Activated B cell treated with CpG ODN at 0.5 μM for 24 hours (primary cell): ENCODE measurements around the gene ST6GALNAC2. TPM values are rescaled to one million over a fixed set of nuclear protein-coding genes. Genes with fewer than 3 reads are reported as not detected.

ENCODE experiments used
- ATAC-seq: fragments of 200-7000 bp; cut with Tn5 transposase; one replicate; pipeline ENCODE4 v1.10.0; 2021; ENCODE audit warnings: low read depth, mild to moderate bottlenecking, moderate library complexity
- CTCF ChIA-PET: fragments of 350-600 bp; sonication (Branson Sonifier 250); formaldehyde crosslinking; loops from one replicate; lab custom pipeline; 2021; ENCODE audit warnings: antibody characterized with exemption; lab: Charles Lee
- POLR2A ChIA-PET: fragments of 350-600 bp; sonication (Branson Sonifier 250); formaldehyde crosslinking; loops from one replicate; lab custom pipeline; 2021; ENCODE audit warnings: antibody characterized with exemption; lab: Charles Lee
- DNase-seq: peaks from one replicate; pipeline ENCODE4 v3.0.0; 2022
- H3K27ac Mint-ChIP-seq: one replicate; pipeline ENCODE4 v1.8.0; 2020; ENCODE audit warnings: mixed read lengths
- H3K27me3 Mint-ChIP-seq: one replicate; pipeline ENCODE4 v1.8.0; 2021; ENCODE audit warnings: mixed read lengths
- H3K36me3 Mint-ChIP-seq: one replicate; pipeline ENCODE4 v1.8.0; 2021; ENCODE audit warnings: low read depth, mixed read lengths
- H3K4me1 Mint-ChIP-seq: one replicate; pipeline ENCODE4 v1.8.0; 2021; ENCODE audit warnings: mixed read lengths
- H3K4me3 Mint-ChIP-seq: one replicate; pipeline ENCODE4 v1.8.0; 2020; ENCODE audit warnings: mild to moderate bottlenecking, mixed read lengths
- H3K9me3 Mint-ChIP-seq: one replicate; pipeline ENCODE4 v1.8.0; 2020; ENCODE audit warnings: mixed read lengths
- intact Hi-C: fragments of 100-400 bp; cut with micrococcal nuclease; formaldehyde crosslinking; loops from one replicate; pipeline ENCODE4 v1.15.1; 2024
- total RNA-seq: library from RNA; stranded (reverse); gene quantifications from 2 replicates; pipeline ENCODE4 v1.2.3, GENCODE V29; 2022
- TF ChIP-seq, protein P1 (sequence below): fragments of 200-600 bp; IDR thresholded peaks from one replicate; pipeline ENCODE4 v1.8.0; 2022; ENCODE audit warnings: antibody characterized with exemption, mild to moderate bottlenecking

Gene ST6GALNAC2
- total RNA-seq, 1 donor from 2014 or later = not detected

GRCh38 chr17:76537578-76538280, 47.9 kb downstream of the ST6GALNAC2 start, which contains the start of gene CYGB:
Gene CYGB, minus strand, starts transcription at chr17:76537709. Its CDS starts 167 bp downstream, at chr17:76537542.
- CTCF ChIA-PET = interaction anchor here (1.6 kb wide), 1 partner anchor 9 kb away, joined by 8 read pairs; no protein-coding TSS in a partner anchor
- Mint-ChIP-seq H3K4me1 (peaks cover 24% of the 10 kb centered on the region), H3K4me3 (peak within 1 kb of the TSS; percentile 59), H3K27ac (no peak within 1 kb of the TSS), H3K27me3 (peaks cover 16% of the 10 kb centered on the region), H3K9me3 (no peaks in the 10 kb centered on the region), H3K36me3 (no peaks in the 10 kb centered on the region)
- DNase-seq = no peak
- TF ChIP-seq, protein P1, sequence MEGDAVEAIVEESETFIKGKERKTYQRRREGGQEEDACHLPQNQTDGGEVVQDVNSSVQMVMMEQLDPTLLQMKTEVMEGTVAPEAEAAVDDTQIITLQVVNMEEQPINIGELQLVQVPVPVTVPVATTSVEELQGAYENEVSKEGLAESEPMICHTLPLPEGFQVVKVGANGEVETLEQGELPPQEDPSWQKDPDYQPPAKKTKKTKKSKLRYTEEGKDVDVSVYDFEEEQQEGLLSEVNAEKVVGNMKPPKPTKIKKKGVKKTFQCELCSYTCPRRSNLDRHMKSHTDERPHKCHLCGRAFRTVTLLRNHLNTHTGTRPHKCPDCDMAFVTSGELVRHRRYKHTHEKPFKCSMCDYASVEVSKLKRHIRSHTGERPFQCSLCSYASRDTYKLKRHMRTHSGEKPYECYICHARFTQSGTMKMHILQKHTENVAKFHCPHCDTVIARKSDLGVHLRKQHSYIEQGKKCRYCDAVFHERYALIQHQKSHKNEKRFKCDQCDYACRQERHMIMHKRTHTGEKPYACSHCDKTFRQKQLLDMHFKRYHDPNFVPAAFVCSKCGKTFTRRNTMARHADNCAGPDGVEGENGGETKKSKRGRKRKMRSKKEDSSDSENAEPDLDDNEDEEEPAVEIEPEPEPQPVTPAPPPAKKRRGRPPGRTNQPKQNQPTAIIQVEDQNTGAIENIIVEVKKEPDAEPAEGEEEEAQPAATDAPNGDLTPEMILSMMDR = no peak
- POLR2A ChIA-PET = interaction anchor here (2.3 kb wide), 1 partner anchor 10 kb away, joined by 25 read pairs; no protein-coding TSS in a partner anchor
- intact Hi-C loops = no loop called here
- peak; percentile 60 for ATAC-seq

- DNase-seq (no peak), ATAC-seq (no peak)
- no peak overlapping the region for H3K4me3 Mint-ChIP-seq
- CTCF ChIA-PET = interaction anchor here (1.5 to 1.6 kb wide), 2 partner anchors 10 to 14 kb away, joined by 5 to 8 read pairs; no protein-coding TSS in a partner anchor
- TF ChIP-seq, protein P1 = no peak
- no peaks in the 10 kb centered on the region for H3K36me3 Mint-ChIP-seq
- POLR2A ChIA-PET = interaction anchor here (2.3 kb wide), 1 partner anchor 9 kb away, joined by 25 read pairs; no protein-coding TSS in a partner anchor
- peaks cover 24% of the 10 kb centered on the region for H3K4me1 Mint-ChIP-seq
- no peak overlapping the region for H3K27ac Mint-ChIP-seq
- peaks cover 16% of the 10 kb centered on the region for H3K27me3 Mint-ChIP-seq
- H3K9me3 Mint-ChIP-seq = no peaks in the 10 kb centered on the region
- intact Hi-C loops = no loop called here
Measured at GRCh38 chr17:76537288-76537577, 48.4 kb downstream of the ST6GALNAC2 start.

DNA sequence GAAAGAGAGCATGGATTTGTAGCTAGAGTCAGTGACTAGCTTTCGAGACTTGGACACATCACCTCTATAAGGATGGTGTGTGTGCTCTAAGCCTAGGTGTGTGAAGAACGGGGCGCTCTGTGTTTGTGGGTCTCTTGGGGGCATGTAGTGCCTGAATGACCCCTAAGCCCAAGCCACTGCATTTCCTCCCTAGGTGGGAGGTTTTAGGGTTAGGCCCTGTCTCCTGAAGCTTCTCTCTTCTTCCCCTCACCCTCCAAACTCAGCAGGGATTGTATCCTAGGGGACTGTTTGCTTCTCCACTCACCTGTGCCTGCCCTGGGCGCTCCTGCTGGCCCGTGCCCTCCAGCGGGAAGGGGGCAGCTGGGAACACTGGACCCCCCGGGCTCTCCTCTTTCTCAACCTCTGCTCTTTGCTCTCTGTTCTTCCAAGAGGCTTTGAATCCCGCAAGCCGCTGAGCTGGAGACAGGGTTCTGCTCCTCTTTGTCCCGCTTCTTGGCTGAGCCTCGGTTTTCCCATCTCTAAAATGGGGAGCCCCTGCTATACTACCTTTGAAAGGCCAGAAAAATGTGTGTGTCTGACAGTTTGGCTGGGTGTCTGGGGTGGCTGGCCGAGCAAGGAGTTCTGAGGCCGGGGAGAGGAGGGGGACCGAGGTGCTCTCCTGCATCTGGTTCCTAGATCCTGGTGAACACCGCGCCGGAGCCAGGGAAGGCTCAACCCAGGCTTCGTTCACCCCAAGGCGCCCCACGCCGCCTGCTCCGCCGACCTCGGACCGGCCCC, 49.0 kb downstream of the ST6GALNAC2 start:
- Mint-ChIP-seq H3K36me3 (peaks cover 3% of the 10 kb centered on the region), H3K4me1 (peaks cover 29% of the 10 kb centered on the region), H3K9me3 (no peaks in the 10 kb centered on the region), H3K4me3 (peak overlapping the region; percentile 59), H3K27ac (no peak overlapping the region), H3K27me3 (peaks cover 16% of the 10 kb centered on the region)
- DNase-seq (no peak), ATAC-seq (no peak)
- CTCF ChIA-PET = interaction anchor here (1.0 to 1.6 kb wide), 3 partner anchors 10 to 88 kb away, joined by 3 to 8 read pairs (median 5); no protein-coding TSS in a partner anchor
- intact Hi-C loops = no loop called here
- POLR2A ChIA-PET = interaction anchor here (1.0 to 2.3 kb wide), 2 partner anchors 9 to 136 kb away, joined by 3 to 25 read pairs; no protein-coding TSS in a partner anchor
- TF ChIP-seq, protein P1 = no peak

GRCh38 chr17:76535788-76536510, 49.7 kb downstream of the ST6GALNAC2 start:
- intact Hi-C loops = no loop called here
- H3K36me3 Mint-ChIP-seq = peaks cover 4% of the 10 kb centered on the region
- peaks cover 16% of the 10 kb centered on the region for H3K27me3 Mint-ChIP-seq
- H3K4me1 Mint-ChIP-seq = peaks cover 33% of the 10 kb centered on the region
- no peak overlapping the region for H3K27ac Mint-ChIP-seq
- ATAC-seq = no peak
- no peak for DNase-seq
- no peak overlapping the region for H3K4me3 Mint-ChIP-seq
- TF ChIP-seq, protein P1 = no peak
- no peaks in the 10 kb centered on the region for H3K9me3 Mint-ChIP-seq
- POLR2A ChIA-PET = interaction anchor here (0.8 to 2.3 kb wide), 3 partner anchors 8 to 136 kb away, joined by 3 to 25 read pairs (median 3); no protein-coding TSS in a partner anchor
- CTCF ChIA-PET = interaction anchor here (1.0 to 1.6 kb wide), 3 partner anchors 11 to 88 kb away, joined by 3 to 8 read pairs (median 5); no protein-coding TSS in a partner anchor
